ENCODE data around the gene NDUFA1. TPM values are rescaled to one million over a fixed set of nuclear protein-coding genes. Genes with fewer than 3 reads are reported as not detected.
"Not testable (repeated sequence)": the region's sequence is repeated elsewhere in the genome, so short reads cannot be mapped to it uniquely, and the experiment has no call there.

NDUFA1 gene
- total RNA-seq, 1 experiment from 2014 or later = 55.7 TPM

DNA sequence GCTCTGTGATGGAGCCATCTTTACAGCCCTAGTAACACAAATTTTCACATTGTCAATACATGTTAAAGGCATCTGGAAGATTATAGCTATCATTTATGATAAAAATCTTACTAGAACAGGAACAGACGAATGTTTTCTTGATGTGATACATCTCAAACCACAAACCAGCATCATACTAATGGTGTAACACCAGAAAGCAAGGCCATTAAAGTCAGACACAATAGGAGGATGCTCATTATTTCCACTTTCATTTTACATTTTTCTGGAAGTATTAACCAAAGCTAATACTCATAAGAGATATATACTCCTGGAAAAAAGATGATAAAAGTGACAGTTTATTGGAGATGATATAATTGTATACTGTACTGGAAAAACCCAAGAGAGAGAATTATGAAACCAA, 29.3 kb downstream of the NDUFA1 start:
- no peak for DNase-seq (ENCODE audit: low spot score)

DNA sequence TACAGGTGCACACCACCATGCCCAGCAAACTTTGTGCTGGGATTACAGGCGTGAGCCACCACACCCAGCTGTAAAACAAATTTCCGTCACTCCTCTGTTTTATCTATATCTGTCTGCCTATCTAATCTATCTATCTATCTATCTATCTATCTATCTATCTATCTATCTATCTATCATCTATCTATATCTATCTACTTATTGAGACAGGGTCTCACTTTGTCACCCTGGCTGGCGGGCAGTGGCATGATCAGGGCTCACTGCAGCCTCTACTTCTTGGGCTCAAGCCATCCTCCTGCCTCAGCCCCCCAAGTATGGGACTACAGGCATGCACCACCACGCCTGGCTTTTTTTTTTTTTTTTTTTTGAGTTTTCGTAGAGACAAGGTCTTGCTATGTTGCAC, 44.7 kb downstream of the NDUFA1 start:
- no peak for DNase-seq (ENCODE audit: low spot score)

DNA sequence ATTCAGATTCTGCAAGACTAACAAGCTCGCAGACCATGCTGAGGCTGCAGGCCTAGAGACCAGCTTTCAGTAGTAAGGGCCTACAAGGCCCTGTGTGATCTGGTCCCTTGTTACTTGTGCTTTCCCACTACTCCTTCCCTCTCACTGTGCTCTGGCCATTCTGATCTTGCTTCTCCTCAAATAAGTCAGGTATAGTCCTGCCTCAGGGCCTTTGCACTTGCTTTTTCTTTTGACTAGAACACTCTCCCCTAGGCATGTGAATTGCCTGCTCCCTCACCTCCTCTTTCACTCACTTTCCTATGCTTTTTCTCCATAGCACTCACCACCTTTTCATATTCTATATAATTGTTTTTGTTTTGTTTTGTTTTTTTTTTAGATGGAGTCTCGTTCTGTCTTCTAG, 46.2 kb downstream of the NDUFA1 start:
- no peak for DNase-seq (ENCODE audit: low spot score)

DNA sequence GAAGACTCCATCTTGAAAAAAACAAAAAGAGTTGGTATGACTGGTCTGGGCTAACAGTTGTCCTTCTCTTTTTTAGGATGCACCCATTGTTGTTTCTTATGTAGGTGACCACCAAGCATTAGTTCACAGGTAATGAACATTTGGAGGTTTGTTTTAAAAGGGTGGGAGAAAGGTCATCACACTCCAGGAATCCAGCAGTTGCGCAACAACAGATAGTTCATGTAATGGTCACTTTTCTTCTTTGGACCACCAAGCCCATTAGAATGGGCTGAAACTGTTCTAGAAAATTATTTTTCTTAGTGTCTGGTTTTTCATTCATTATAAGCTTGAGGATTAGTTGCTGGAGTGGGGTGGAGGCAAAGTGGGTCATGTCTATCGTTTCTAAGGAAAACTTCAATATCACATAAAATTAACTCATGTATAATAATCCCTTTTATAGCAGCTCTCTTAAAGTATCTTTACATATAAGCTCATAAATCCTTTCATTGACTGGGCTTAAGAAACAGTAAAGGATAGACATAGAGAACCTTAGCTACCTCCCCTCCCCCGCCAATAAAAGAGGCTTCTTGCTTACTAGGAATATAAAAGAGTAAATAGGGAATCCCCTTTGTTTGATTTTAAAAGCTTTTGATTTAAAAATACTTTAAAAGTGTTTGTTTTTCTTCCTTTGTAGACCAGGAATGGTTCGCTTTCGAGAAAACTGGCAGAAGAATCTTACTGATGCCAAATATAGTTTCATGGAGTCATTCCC, 48.4 kb downstream of the NDUFA1 start:
- no peak for DNase-seq (ENCODE audit: low spot score)

- not testable (repeated sequence) for DNase-seq (ENCODE audit: low spot score)
Observed at GRCh38 chrX:119922391-119922790, 50.8 kb downstream of the NDUFA1 start.

Other genes with a start within 250 kb of the NDUFA1 start
- 13.9 and 15.3 TPM in 2 replicates for gene SEPTIN6, start 178.7 kb upstream of the NDUFA1 start, total RNA-seq (2014; rRNA removed; shearing (Covaris generic))
- gene SOWAHD, start 113.2 kb upstream of the NDUFA1 start, total RNA-seq (2014; rRNA removed; shearing (Covaris generic)) = 0.72 TPM in 1 of 2 replicates, not detected in the other
- gene RPL39, start 80.2 kb upstream of the NDUFA1 start, total RNA-seq (2014; rRNA removed; shearing (Covaris generic)) = 1,038 and 3,069 TPM in 2 replicates
- gene UPF3B, start 18.9 kb upstream of the NDUFA1 start, total RNA-seq (2014; rRNA removed; shearing (Covaris generic)) = 1.8 and 2.3 TPM in 2 replicates
- 6.6 and 7.8 TPM in 2 replicates for gene RNF113A, start 99 bp upstream of the NDUFA1 start, total RNA-seq (2014; rRNA removed; shearing (Covaris generic))
- gene AKAP14, start 24.1 kb downstream of the NDUFA1 start, total RNA-seq (2014; rRNA removed; shearing (Covaris generic)) = not detected in 2 replicates
- gene NKAP, start 71.9 kb downstream of the NDUFA1 start, total RNA-seq (2014; rRNA removed; shearing (Covaris generic)) = 2.5 and 2.8 TPM in 2 replicates
- gene RHOXF2B, start 205.9 kb downstream of the NDUFA1 start, total RNA-seq (2014; rRNA removed; shearing (Covaris generic)) = not detected in 2 replicates
- not detected in 2 replicates for gene RHOXF1, start 244.1 kb downstream of the NDUFA1 start, total RNA-seq (2014; rRNA removed; shearing (Covaris generic))

Data from A172 (cell line).